ENCODE measurements around the gene KHSRP.
"Not testable (repeated sequence)": the region's sequence is repeated elsewhere in the genome, so short reads cannot be mapped to it uniquely, and the experiment has no call there.

KHSRP gene

DNA sequence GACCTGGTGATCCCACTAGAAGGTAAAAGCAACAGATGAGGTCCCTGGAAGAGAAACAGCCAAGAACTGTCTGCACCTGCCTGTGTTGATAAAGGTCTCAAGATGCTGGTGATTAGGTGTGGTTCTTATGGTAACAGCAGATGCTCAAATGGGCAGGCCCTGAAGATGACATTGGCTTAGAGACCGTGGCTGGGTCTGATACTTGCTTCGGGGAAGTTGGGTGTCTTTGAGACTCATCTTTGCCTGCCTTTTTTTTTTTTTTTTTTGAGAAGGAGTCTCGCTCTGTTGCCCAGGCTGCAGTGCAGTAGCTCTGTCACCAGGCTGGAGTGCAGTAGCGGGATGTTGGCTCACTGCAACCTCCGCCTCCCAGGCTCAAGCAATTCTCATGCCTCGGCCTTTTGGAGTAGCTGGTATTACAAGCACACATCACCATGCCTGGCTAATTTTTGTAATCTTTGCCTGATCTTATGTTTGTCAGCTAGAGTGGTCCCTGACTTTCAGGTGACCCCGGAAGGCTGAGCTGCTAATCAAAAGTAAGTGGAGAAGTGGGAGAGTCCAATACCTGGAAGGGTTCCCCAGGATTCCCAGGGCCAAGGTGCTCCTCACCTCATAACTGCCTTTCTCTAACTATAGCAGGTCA lies 27.1 kb upstream of the KHSRP start:
- no peak for DNase-seq (ENCODE audit: low read depth)

DNA sequence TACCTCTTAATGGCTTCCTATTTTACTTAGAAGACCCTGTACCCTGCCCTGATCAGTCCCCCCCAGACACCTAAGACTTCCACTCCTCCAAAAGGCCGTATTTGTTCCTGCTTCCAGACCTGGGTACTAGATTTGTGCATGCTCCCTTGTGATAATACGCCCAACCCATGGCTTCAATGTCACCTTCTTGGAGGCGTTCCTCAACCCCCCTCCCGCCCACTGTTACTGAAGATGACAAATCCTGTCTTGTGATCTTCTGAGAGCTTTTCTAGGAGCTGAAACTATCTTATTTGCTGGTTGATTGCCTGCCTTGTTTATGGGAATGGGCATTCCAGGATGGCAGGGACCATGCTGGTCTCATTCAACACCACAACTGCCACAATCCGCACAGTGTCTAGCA lies 25.6 kb upstream of the KHSRP start:
- DNase-seq (ENCODE audit: low read depth) = no peak

DNA sequence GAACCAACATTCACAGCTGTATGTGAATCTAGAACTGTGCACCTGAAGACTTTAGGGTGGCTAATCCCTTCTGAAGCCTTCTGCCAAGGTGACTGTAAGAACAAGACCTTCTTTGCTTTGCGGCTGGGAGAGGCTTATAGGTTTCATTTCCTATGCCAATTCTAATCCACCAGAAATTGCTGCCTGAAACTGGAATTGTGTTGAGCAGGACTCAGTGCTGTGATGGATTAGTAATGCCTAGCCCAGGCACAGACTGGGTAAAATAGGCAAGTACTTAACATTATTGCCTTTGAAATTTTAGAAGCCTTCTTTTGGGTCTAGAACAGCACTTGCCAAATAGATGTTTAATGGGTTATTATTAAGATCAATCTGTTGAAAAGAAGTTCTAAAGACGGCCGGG lies 23.4 kb upstream of the KHSRP start:
- no peak for DNase-seq (ENCODE audit: low read depth)

DNA sequence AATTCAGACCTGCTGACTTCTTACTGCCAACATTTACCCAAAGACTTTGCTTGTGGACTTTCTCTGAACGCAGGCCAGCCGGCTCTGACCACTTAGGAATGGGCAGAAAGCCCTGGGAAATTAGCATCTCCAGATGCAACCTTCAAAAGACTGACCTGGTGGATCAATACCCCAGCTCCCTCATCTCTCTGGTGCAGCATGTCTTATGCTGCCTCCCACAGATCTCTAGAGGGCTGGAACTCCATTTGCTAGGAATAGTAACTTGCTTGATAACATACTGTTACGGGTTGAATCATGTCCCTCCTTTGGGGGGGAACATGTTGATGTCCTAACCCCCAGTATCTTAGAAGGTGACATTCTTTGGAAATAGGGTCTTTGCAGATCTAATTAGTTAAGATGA lies 21.8 kb upstream of the KHSRP start:
- DNase-seq (ENCODE audit: low read depth) = no peak

DNA sequence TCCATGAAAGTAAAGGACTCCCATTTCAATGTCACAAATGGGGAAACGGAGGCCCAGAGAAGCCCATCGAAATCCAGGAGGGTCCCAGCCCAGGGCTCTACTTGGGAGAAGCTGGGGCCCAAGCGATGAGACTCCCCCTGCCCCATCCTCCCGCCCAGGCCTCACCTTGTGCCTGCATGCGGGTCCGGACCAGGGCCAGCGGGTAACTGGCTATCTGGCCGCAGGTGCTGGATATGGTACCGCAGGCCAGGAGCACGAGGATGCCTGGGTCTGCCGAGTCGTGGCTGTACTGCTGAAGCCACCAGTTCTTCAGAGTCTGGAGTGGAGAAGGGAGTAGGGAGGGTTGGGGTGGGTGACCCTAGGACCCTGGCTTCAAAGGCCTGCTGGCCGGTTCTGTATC lies 19.4 kb upstream of the KHSRP start:
- no peak for DNase-seq (ENCODE audit: low read depth)

DNA sequence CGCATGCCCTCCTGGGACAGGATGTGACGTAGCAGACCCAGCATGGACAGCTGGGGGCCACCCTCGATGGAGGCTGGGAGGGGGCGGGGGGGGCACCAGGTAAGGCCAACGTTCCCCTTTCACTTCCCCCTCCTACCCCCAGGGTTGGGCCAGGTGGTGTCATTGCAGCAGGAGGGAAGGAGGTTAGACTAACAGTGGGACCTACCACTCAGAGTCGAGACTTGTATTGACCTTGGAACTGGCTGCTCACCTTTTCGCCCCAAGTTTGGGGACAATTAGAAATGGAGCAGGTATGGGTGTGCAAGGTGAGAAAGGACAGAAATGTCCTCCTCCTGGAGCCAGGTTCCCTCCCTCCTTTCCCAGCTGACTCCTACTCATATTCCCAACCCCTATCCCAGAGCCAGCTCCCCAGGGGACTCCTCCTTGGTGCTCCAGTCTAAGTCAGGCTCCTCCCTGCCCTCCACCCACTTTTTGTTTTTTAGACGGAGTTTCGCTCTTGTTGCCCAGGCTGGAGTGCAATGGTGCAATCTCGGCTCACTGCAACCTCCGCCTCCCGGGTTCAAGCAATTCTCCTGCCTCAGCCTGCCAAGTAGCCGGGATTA lies 17.6 kb upstream of the KHSRP start:
- DNase-seq (ENCODE audit: low read depth) = no peak

DNA sequence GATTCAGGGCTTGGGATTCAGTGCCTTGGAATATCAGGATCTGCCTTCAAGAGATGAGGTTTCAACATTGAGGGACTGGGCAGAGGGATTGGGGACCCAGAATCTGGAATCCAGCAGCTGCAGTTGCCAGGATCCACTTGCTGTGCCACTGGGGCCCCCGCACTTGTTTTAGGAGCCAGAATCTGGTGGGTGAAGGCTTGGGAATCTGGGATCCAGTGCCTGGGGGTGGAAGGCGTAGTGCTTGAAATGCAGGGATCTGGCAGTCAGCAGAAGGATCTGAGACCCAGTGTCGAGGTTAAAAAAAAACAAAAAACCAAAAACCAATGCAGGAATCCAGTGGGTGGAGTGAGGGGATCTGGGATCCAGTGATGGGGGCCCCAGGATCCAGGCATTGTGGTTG lies 16.3 kb upstream of the KHSRP start:
- no peak for DNase-seq (ENCODE audit: low read depth)

DNA sequence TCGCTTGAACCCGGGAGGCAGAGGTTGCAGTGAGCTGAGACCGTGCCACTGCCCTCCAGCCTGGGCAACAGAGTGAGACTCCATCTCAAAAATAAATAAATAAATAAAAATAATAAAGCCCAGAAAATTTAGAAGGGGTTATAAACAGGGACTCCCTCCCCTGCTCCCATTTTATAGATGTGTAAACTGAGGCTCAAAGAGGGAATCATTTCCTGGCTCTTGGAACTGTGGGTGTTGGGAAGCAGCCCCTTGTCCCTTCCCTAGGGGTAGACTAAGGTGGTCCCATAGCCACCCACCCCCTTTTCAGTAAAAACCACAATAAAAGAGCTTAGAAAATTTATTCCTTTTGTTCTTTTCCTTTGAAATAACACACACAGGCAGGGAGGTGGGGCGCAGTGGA lies 15.1 kb upstream of the KHSRP start:
- no peak for DNase-seq (ENCODE audit: low read depth)

DNA sequence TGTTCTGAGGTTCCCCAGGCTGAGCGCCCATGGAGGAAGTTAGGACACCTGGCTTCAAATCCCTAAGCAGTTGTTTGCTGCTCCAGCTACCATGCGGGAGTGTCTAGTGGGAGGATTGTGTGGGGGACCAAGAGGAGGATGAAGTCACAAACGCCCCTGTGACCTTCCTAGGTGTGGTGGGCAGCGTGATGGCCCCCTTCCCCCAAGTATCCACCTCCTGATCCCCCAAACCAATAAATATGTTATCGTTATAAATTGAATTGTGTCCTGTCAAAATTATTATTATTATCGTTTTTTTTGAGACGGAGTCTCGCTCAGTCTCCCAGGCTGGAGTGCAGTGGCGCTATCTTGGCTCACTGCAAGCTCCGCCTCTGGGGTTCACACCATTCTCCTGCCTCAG lies 9.1 kb upstream of the KHSRP start, which contains the start of gene SLC25A41:
Gene SLC25A41 (minus strand): TSS at position 101 of the 400 bp plus-strand sequence. CDS start 70 bp downstream, at position 31.
- no peak for DNase-seq (ENCODE audit: low read depth)

DNA sequence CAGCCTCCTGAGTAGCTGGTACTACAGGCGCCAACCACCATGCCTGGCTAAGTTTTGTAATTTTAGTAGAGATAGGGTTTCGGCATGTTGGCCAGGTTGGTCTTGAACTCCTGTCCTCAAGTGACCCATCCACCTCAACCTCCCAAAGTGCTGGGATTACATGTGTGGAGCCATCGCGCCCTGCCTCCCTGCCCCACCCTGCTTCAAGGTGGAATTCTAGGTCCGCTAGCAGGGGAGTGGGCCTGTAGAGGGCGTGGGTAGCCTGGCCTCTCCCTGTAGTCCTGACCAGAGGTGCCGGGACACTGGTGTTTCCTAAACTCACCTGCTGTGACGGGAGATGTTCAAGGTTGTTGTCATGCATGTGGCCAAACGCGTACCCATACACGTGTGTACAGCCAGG lies 8.6 kb upstream of the KHSRP start:
- no peak for DNase-seq (ENCODE audit: low read depth)

DNA sequence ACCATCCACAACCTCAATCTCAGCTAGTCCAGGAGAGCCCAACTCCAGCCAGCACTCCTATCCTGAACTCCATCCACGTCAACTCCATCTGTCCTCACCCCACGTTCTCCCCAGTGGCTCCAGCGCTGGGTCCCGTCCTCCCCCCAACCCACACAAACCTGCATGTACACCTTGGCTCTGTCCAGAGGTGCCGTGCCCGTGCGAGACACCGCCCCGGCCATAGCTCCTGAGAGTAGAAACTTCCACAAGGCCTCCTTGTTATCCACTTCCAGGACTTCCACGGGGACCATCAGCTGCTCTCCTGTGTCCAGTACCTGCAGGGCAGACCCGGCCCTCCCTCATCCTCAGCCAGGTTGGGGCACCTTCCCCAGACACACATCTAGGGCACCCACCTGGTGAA lies 7.3 kb upstream of the KHSRP start:
- DNase-seq (ENCODE audit: low read depth) = no peak

DNA sequence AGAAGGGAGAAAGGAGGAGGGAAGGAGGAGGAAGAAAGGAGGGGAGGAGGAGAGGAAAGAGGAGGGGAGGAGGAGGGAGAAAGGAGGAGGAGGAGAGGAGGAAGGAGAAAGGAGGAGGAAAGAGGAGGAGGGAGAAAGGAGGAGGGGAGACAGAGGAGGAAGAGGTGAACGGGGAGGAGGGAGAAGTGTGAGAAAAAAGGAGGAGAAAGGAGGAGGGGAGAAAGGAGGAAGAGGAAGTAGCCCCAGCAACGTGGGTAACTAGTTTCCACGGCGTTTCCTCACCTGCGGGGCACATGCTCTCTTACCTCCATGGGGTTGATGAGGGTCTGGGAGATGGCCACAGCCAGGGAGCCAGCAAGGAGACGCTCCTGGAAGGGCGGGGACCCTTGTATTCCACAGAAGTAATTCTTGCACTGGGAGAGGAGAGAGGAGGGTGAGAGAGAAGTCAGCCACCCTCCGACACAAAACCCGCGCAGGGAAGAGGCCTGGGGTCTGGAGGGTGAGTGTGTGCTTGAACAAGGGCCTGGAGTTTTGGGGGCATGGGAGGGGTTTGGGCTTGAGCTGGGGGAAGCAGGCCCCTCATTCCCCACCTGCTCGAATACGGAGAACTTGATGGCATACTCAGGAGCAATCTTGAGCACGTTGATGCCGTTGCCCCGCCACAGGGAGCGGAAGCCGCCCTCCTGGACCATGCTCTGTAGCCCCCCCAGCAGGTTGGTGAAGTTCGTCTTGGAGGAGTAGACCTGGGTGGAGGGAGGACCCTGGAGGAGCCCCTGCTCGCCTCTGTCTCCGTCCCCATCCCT lies 5.0 kb upstream of the KHSRP start:
- DNase-seq (ENCODE audit: low read depth) = no peak

DNA sequence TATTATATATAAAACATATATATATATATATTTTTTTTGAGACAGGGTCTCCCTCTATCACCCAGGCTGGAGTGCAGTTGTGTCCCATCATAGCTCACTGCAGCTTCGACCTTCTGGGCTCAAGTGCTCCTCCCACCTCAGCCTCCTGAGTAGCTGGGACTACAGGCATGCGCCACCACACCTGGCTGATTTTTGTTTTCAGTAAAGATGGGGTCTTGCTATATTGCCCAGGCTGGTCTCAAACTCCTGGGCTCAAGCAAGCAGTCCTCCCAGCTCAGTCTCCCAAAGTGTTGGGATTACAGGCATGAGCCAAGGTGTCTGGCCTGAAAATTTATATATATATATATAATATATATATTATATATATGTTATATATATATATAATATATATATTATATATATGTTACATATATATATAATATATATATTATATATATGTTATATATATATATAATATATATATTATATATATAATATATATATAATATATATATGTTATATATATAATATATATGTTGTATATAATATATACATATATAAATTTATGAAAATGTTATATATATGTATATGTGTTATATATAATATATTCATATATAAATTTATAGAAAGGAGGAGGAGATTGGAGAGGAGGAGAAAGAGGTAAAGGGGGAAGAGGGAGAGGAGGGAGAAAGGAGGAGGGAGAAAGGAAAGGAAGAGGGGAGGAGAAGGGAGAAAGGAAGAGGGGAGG lies 4.2 kb upstream of the KHSRP start:
- not testable (repeated sequence) for DNase-seq (ENCODE audit: low read depth)

DNA sequence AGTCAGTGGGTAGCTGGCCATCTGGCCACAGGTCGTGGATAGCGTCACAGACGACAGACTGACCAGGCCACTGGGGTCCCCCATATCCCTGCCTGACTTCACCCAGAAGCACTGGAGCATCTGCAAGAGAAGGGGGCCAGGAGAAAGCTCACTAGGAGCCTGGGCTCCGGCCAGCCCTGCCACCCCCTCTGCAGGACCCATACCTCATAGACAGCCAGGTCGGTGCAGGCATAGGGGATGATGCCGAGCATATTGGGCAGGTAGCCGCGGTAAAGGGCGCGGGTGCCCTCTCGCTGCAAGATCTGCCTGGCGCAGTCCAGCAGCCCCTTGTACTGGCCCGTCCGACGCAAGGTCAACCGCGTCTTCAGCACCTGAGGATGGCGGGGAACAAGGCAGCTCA lies 2.5 kb upstream of the KHSRP start:
- DNase-seq (ENCODE audit: low read depth) = no peak

DNA sequence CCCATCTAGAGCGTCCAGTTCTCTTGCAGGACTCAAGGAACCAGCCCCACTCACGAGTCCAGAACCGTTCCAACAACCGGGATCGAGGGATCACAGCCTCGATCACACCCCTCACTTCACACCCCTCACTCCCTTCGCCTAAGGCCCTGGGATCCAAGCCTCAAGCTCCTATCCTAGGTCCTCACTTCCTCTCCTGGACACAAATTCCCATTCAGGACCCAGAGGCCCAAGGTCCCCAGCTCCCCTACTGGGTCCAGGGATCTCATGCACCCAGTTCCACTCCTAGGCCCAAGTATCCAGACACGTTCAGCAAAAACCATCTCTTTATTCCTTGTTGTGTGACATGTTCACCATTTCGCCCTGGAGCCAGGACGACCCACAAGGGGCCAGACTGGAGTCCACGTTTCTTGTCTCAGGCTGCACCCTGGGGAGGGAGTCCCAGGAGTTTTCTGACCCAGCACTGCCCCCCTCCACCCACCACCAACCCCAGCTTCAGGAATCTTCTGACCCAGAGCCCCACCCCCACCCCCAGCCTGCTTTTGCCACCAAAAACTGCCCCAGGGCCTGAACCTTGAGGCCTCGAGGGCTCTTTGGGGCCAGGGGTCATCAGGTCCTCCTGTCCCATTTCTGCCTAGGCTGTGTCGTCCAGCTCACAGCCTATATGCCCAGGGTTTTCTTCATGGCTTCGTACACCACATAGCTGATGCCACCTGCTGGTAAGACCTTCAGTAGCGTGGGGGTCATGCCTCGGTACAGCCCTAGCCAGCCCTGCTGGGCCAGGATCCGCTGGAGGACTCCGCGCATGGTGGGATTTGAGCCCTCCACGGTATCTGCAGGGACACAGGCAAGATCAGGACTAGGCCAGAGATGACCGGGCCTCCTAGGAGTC lies 1.4 kb upstream of the KHSRP start:
- no peak for DNase-seq (ENCODE audit: low read depth)

DNA sequence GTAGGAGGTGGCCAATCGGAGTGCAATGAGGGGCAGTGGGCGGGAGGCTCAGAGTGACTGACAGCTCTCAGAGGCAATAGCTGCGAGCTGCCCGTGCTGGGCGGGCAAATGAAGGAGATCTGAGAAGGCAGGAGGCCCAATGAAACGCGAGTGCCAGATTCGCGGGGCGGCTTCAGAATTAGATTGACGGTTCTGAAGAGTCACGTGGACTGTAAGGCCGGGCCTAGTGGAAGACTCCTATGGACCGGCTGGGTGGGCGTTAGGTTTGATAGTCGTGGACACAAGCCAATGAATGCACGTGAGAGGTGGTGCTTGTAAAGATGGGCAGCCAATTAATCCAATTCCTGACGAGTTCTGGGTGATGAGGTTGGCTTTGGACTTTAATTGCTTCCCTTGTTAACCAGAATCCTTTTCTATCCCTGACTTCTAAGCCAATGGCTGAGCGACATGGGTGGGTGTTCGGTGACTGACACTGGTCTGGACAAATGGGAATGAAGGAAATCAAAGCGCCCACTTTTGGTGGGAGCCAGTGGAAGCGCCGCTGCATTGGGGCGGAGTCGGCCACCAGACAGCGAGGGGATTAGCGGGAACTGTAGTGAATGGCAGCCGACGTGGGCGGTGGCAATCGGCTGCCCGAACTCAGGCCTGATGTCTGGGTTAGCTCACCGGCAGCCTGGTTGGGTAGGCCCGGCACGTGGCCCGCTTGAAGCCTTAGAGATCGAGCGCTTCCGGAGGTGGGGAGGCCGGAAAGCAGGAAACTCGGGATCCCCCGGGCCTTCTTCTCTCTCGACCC lies 524 bp upstream of the KHSRP start:
- DNase-seq (ENCODE audit: low read depth) = peak; percentile 100

DNA sequence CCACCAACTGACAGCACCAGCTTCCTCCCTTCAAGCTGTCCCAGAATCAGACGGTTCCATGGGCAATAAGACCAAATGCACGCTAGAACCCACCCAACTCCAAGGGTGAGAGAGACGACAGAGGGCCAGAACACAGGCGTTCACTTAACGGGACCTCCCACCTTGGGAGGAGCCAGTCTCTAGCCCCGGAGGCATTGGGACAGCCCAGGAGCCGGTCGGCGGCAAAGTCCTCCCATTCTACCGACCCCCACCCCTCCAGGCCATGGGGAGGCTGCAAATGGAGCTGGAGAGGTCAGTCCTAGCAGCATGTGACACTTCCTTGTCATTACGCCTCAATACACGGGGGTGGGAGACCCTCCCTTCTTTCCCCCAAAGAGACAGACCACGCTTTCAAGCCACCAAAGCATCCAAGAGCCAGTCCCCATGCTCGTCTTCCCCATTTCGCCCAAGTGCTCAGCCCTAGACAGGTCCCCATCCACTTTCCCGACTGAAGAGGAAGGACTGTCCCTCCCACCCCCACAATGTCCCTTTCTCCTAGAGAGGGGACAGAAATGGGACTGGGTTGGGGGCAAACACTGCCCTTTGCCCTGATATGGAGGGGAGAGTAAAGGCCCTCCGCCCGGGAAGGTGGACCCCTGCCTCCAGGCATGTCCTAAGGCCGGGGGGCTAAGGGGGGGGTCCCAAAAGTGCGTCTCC lies 964 bp downstream of the KHSRP start:
- peak; percentile 65 for DNase-seq (ENCODE audit: low read depth)

DNA sequence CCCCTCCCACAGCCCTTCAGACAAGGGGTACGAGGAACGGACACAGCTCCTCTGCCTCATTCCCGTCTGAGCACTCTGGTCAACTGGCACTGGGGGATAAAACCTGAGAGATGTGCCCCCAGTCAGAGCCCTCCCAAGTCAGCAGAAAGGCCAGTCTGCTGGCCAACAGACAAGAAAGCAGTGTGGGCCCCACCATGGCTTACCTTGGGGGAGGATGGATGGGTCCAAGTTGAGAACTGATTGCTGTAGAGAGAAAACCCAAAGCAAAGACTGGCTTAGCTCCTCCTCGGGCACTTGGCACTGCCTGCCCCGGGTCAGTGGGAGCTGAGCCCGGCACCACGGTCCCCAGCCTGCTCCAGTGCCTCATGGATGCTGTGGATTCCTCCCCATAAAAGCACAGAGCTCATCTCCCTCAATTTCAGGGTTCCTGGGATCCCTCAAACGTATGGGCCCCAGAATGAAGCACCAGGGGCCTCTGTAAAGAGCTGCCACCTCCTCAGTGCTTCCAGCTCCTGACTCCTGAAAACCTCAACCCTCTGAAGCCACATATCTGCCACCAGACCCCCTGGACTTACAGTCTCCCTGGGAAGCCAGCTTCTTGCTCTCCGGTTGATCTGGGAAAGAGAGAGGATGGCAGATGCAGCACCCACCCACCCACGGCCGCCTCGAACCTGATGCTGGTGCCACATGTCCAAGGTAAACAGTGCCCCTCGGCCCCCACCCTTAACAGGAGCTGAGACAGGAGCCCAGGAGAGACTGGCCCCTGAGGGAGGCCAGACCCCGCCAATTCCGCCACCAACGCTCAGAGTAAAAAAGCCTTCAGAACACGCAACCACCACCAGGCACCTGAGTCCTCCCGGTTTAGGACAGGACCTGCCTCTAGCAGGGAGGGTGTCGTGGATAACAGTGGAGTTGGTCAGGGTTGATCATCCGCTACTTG lies 3.3 kb downstream of the KHSRP start:
- DNase-seq (ENCODE audit: low read depth) = no peak

DNA sequence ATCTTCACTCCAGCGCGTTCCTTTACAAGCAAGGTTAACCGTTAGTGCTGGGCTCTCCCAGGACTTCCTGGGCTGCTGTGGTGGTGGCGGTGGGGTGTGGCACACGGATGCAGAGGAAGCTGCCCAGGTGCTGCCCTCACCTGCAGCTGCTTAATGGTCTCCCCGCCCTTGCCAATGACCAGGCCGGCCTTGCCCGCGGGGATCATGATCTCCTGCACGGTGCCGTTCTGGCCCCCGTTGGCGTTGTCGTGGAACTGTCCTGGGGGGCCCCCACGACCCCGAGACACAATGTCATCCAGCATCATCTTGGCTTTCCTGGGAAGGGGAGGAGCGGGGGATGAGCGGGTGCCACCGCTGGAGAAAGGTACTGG lies 6.1 kb downstream of the KHSRP start:
- no peak for DNase-seq (ENCODE audit: low read depth)
